Choroid plexus epithelial cell (primary cell): Measurements from ENCODE around the gene DCAF7.

Source experiments
- DNase-seq: peaks from one replicate; pipeline ENCODE4 v3.0.0-alpha.2; 2010; ENCODE audit warnings: low read depth
- H3K4me3 ChIP-seq: 2 replicates; pipeline ENCODE4 v1.5.1; 2011; ENCODE audit warnings: low read depth, mild to moderate bottlenecking, control low read depth, low read length, moderate library complexity
- CTCF ChIP-seq: conservative IDR thresholded peaks from 2 replicates; pipeline ENCODE4 v1.5.1; 2011; ENCODE audit warnings: low read depth, mild to moderate bottlenecking, control low read depth, inconsistent platforms, low read length, moderate library complexity

Gene DCAF7, protein sequence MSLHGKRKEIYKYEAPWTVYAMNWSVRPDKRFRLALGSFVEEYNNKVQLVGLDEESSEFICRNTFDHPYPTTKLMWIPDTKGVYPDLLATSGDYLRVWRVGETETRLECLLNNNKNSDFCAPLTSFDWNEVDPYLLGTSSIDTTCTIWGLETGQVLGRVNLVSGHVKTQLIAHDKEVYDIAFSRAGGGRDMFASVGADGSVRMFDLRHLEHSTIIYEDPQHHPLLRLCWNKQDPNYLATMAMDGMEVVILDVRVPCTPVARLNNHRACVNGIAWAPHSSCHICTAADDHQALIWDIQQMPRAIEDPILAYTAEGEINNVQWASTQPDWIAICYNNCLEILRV

DNA sequence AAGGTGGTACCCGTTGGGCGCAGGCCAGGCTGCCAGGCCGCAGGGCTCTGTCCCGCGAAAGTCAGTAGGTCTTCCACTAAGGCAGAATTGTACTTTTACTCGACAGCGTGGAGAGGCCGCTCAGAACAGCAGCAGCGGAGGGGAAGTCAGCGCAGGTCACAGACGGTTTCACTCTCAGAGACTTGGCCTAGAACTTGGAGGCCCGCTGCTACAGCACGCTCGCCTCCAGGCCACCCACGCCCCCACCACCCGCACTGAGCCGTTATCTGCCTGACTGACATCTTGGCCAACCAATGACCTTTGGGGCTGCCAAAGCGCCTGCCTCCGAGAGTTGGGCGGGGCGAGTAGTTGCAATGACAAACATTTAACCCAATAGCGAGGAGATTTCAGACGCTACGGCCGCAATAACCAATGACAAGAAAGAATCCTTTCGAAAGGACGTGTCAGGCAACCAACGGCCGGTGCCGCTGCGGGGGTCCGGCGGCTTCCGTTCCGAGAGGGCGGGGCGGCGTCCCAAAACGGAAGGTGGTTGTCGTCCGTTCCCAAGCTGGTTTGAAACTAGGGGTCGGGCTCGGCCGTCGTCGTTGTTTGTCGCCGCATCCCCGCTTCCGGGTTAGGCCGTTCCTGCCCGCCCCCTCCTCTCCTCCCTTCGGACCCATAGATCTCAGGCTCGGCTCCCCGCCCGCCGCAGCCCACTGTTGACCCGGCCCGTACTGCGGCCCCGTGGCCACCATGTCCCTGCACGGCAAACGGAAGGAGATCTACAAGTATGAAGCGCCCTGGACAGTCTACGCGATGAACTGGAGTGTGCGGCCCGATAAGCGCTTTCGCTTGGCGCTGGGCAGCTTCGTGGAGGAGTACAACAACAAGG lies at the start of gene DCAF7:
DCAF7 (plus strand) TSS at position 532 of the 871 bp plus-strand sequence; CDS start at position 733, 201 bp downstream.
- no peak for TF ChIP-seq CTCF
- peak within 1 kb of the TSS; percentile 97 for H3K4me3 ChIP-seq
- peak; percentile 100 for DNase-seq

- no peak for TF ChIP-seq CTCF
Observed at GRCh38 chr17:63500543-63501390, 49.5 kb upstream of the DCAF7 start.

DNA sequence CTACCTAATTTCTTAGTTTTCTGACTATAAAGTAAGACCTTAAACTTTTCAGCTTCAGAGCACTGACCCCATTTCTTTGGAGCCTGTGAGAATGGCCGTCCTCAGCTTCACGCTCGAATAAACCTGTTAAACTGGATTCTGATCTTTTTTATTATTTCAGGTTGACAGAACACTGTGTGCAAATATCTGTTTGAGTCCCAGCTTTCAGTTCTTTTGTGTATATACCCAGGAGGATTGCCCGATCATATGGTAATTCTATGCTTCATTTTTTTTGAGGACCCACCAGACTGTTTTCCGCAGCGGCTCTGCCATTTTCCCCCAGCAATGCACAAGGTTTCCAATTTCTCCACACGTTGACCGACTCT lies 47.0 kb upstream of the DCAF7 start:
- no peak for DNase-seq
- H3K4me3 ChIP-seq: no peak overlapping the region
- no peak for TF ChIP-seq CTCF

More at GRCh38 chr17:63500543-63501390, 49.5 kb upstream of the DCAF7 start:
- DNase-seq: no peak
- H3K4me3 ChIP-seq: no peak overlapping the region

GRCh38 chr17:63504261-63504660 lies 46.0 kb upstream of the DCAF7 start:
- DNase-seq: no peak
- TF ChIP-seq CTCF: no peak
- no peak overlapping the region for H3K4me3 ChIP-seq

GRCh38 chr17:63505341-63505740 lies 44.9 kb upstream of the DCAF7 start:
- TF ChIP-seq CTCF: no peak
- no peak for DNase-seq
- H3K4me3 ChIP-seq: no peak overlapping the region

- no peak for TF ChIP-seq CTCF
- no peak for DNase-seq
- no peak overlapping the region for H3K4me3 ChIP-seq
Observed at GRCh38 chr17:63506627-63507026, 43.6 kb upstream of the DCAF7 start.
